SU-DHL-6 (cell line): ENCODE data around the gene CLDN4.

Source experiments
- EZH2phosphoT487 ChIP-seq: fragments of 200-600 bp; sonication (generic), shearing (Covaris generic); conservative IDR thresholded peaks from 2 replicates; pipeline ENCODE4 v1.6.1; 2018; ENCODE audit warnings: mild to moderate bottlenecking, antibody characterized with exemption, low read length, moderate library complexity, mixed read lengths
- TF ChIP-seq, protein P1 (sequence below): fragments of 200-600 bp; sonication (generic); IDR thresholded peaks from one replicate; pipeline ENCODE4 v1.5.1; 2017; ENCODE audit warnings: antibody characterized with exemption, mild to moderate bottlenecking, low read length, moderate library complexity; ENCODE audit not compliant: insufficient read depth, poor library complexity, severe bottlenecking

- TF ChIP-seq, protein P1, sequence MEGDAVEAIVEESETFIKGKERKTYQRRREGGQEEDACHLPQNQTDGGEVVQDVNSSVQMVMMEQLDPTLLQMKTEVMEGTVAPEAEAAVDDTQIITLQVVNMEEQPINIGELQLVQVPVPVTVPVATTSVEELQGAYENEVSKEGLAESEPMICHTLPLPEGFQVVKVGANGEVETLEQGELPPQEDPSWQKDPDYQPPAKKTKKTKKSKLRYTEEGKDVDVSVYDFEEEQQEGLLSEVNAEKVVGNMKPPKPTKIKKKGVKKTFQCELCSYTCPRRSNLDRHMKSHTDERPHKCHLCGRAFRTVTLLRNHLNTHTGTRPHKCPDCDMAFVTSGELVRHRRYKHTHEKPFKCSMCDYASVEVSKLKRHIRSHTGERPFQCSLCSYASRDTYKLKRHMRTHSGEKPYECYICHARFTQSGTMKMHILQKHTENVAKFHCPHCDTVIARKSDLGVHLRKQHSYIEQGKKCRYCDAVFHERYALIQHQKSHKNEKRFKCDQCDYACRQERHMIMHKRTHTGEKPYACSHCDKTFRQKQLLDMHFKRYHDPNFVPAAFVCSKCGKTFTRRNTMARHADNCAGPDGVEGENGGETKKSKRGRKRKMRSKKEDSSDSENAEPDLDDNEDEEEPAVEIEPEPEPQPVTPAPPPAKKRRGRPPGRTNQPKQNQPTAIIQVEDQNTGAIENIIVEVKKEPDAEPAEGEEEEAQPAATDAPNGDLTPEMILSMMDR, result no peak
- no peak for TF ChIP-seq EZH2phosphoT487
Observed at GRCh38 chr7:73844131-73844547, 13.3 kb downstream of the CLDN4 start.
